Stimulated activated CD8-positive, alpha-beta memory T cell treated with anti-CD3 and anti-CD28 coated beads, Interleukin-15, amount 100 ng/mL, for 4 hours (primary cell): ENCODE measurements around the gene CPEB3.
A peak's percentile ranks its signal among the peaks of the same experiment; 100 is the strongest.
"Not testable (repeated sequence)": the region's sequence is repeated elsewhere in the genome, so short reads cannot be mapped to it uniquely, and the experiment has no call there.

Source experiments
- DNase-seq, 2 donors: peaks; one replicate each; pipeline ENCODE4 v3.0.0-alpha.2; 2020; ENCODE audit warnings: low read depth in 2 of 2

CPEB3 gene

GRCh38 chr10:92267343-92267742 lies 23.5 kb downstream of the CPEB3 start:
- DNase-seq, result no peak

GRCh38 chr10:92265687-92266258 lies 25.1 kb downstream of the CPEB3 start:
- no peak for DNase-seq

- DNase-seq, result no peak
These were observed 26.6 kb downstream of the CPEB3 start for GRCh38 chr10:92264249-92264648.

DNA sequence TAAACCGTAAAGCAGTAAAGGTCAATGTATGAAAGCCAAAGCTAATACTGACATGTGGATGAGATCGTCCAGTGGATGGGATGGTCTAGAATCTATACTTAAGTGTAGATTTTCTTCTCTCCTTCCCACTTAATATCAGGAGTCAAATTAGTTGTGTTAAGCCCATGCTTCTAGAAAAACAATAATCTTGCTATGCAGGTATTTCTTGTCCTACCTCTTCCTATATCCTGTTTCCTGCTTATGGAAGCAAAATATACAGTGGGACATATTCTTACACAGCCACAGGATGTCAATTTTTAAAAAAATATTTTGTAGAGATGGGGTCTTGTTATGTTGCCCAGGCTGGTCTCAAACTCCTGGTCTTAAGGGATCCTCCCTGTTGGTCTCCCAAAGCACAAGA lies 27.5 kb downstream of the CPEB3 start:
- no peak for DNase-seq

GRCh38 chr10:92248566-92248965 lies 42.3 kb downstream of the CPEB3 start:
- DNase-seq, result no peak

DNA sequence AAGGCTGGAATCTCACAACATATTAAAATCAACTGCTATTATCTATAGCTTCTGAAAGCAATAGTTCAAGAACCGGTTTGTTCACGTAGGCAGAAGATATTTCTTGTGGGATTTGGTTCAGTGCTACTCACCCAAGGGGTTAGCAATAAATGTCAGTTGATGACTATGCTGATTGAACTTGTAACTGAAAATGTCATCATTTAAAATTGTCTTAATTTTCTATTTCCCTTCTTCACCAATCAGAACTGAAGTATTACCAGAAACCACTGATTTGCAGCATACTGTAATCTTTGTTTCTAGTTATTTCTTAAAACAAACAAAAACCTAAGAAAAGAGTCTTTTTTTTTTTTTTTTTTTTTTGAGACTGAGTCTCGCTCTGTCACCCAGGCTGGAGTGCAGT lies 46.1 kb downstream of the CPEB3 start:
- no peak for DNase-seq

DNA sequence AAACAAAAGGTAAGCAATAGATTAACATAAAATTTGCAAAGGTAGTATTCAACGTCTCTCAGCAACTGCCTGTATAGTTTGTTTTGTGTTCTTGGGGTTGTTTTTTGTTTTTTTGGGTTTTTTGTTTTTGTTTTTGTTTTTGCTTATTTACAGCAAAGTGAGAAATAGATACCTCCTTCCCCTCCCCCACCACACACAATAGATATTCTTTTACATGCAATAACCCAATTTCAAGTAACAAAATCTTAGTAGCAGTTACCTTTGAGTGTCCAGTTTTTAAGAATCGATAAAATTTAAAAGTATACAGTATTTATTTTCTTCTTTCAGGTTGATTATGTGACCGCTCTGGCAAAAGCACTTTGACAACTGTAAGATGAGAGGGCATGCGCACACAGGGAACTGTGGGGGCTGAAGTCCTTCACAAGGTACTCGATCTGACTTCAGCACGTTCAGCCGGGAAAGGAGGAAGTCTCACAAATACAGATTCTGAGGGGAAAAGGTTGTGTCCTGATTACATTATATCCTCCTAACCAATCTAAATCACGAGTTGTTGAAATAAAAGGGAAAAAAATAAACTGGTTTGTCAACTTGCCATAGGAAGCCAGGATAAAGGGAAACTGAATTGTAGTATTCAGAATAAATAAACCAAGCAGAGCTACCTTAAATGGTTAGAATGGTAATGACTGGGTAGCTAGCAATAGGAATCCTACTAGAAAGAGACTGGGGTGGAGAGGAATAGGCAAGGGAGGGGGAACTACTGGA lies 47.8 kb downstream of the CPEB3 start:
- no peak for DNase-seq

- DNase-seq, result no peak
These were observed 48.5 kb downstream of the CPEB3 start for GRCh38 chr10:92242380-92242779.

- no peak for DNase-seq
These were observed 49.4 kb downstream of the CPEB3 start for GRCh38 chr10:92241501-92241900.

DNA sequence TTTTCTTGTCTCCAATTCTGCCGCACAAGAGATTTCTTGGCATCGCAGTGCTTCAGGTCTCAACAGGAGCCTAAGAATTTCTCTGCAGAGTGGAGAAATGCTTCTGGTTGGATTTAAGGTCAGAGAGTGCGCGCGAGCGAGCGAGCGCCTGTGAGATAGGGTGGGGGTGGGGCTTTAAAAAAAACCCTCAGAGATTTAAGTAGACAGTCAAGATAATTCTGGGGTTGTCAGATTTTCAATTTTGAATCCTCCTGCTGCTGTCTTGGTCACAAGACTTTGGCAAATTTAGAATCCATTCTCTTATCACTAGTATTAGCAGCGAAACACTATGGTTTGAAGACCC lies 49.7 kb downstream of the CPEB3 start:
- no peak for DNase-seq

DNA sequence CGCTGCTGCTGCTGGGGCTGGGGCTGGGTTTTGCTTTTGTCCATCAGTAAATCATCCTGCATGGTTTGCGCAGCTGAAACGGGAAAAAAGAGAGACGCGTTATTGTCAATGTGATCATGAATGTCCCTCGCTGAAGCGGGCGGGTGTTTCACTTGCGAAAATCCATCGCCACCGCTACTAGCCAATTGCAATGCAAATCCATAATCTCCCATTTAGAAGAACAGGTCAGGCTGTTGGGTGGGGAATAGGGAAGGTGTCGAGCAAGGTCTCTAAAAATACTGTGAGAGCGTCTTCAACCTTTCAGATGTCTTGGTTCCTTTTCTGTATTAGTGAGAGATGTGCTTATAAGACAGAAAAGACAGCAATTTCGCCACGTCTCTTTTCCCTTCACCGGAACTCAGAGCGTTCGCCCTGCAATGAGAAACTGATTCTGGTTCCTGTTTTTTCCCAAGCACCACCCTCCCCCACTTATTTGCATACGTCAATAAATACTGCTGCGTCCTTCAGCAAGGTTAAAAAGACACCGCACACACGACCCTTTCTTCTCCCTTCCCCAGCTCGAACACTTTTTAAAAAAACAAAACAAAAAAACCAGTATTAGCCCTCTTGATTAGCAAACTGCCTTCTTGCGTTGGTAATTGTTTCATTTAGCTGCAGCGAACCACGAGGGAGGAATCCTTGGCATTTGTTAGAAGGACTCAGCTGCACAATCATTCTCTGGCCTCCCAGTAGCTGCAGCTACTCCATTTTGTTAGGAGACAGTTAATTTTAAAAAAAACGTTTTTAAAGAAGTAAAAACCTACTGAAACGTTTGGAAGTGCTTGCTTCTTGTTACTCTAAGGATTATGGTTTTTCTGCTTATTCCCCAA lies 50.4 kb downstream of the CPEB3 start:
- DNase-seq, result no peak

GRCh38 chr10:92239600-92240288 lies 51.1 kb downstream of the CPEB3 start:
- DNase-seq, result peak in 1 of 2 donors; percentile 10

- no peak for DNase-seq
These were observed 51.7 kb downstream of the CPEB3 start for GRCh38 chr10:92239151-92239599.

- no peak for DNase-seq
These were observed 52.2 kb downstream of the CPEB3 start for GRCh38 chr10:92238586-92239098.

GRCh38 chr10:92238054-92238585 lies 52.8 kb downstream of the CPEB3 start:
- no peak for DNase-seq

DNA sequence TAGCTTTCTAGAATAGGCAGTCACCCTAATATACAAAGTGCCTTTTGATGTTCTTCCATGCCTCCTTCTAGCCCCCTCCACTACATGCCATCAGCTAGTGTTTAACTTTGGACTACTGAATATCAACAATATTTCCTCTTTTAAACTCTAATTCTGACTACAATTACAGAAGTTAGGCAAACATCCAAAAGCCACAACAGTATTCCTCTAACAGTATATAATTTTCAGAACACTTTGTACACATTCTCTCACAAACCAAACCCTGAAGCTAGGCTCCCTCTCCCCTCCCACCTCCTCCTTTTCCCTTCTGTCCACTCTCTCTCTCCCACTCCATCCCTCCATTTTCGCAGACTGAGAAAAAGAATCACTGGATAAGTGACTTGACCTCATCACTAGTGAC lies 59.7 kb downstream of the CPEB3 start:
- DNase-seq, result no peak

- DNase-seq, result no peak
These were observed 68.1 kb downstream of the CPEB3 start for GRCh38 chr10:92222603-92223262.

DNA sequence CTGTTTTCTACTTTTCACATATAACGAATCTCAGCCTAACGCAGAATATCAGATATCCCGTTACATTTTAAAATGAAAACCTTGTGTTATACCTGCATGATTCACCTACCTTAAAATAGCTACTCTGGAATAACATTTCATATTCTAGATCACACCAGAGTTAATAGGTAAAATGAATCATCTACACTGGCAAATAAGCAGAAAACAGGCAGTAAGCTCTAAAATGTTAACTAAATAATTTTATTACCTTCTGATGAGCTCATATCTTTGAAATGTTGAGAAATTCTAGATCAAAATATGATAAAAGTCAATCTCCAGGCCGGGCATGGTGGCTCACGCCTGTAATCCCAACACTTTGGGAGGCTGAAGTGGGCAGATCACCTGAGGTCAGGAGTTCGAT lies 71.3 kb downstream of the CPEB3 start:
- DNase-seq, result no peak

DNA sequence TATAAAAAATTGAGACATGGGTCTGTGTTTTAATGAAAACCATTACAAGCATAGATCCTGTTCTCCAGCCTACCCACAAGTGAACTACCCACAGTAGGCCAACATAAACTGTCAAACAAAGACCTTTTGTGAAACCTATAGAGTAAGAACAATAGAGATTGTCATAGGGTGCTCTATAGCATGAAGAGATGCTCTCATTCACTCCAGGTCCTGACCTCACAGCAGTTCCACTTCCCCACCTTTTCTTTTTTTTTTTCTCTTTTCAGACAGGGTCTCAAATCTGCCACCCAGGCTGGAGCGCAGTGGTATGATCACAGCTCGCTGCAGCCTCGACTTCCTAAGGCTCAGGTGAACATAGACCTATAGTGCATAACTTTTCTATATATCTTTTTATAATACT lies 72.3 kb downstream of the CPEB3 start:
- DNase-seq, result no peak

DNA sequence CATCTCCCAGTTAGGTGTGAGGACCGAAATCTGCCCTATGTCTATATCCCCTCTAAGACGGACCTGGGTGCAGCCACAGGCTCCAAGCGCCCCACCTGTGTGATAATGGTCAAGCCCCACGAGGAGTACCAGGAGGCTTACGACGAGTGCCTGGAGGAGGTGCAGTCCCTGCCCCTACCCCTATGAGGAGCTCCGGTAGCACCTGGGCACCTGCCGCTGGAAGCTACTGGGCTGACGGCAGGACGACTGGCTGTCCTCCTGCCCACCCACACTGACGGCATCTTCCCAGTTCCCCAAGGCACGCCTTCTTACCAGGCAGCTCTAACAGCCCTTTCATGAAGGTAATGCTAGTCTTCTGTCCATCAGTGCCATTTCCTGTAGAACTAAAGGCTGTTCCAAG lies 74.3 kb downstream of the CPEB3 start:
- not testable (repeated sequence) for DNase-seq

DNA sequence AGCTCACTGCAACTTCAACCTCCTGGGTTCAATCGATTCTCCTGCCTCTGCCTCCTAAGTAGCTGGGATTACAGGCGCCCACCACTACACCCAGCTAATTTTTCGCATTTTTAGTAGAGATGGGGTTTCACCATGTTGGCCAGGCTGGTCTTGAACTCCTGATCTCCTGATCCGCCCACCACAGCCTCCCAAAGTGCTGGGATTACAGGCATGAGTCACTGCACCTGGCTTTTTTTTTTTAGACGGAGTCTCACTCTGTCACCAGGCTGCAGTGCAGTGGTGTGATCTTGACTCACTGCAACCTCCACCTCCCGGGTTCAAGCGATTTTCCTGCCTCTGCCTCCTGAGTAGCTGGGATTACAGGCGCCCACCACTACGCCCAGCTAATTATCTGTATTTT lies 75.7 kb downstream of the CPEB3 start:
- DNase-seq, result not testable (repeated sequence)
